Hepatocyte (in vitro differentiated cells): Measurements from ENCODE around the gene C10orf143.

Experiments
- CTCF ChIP-seq: fragments of 200-600 bp; sonication (generic); IDR thresholded peaks from 2 replicates; pipeline ENCODE4 v1.5.1; 2016; ENCODE audit warnings: antibody characterized with exemption, mild to moderate bottlenecking; ENCODE audit not compliant: poor library complexity
- EZH2phosphoT487 ChIP-seq: fragments of 200-600 bp; sonication (generic); IDR thresholded peaks from one replicate; pipeline ENCODE4 v1.6.1; 2018; ENCODE audit warnings: antibody characterized with exemption, mild to moderate bottlenecking, low read depth, moderate library complexity; ENCODE audit not compliant: unreplicated experiment, severe bottlenecking

GRCh38 chr10:130112821-130113220 is 2.2 kb upstream of the C10orf143 start:
- TF ChIP-seq CTCF: no peak
- TF ChIP-seq EZH2phosphoT487: no peak
